NCI-H2081 (cell line): ENCODE results near the gene LTA4H.
"Not testable (repeated sequence)": the region's sequence is repeated elsewhere in the genome, so short reads cannot be mapped to it uniquely, and the experiment has no call there.

Source experiments
- DNase-seq, 2 experiments: peaks; one replicate each; lab custom pipeline; 2025; lab: John Stamatoyannopoulos, UW

The LTA4H gene

GRCh38 chr12:95990136-95990535 is 45.3 kb downstream of the LTA4H start:
- no peak for DNase-seq

- no peak for DNase-seq
Observed at GRCh38 chr12:95989504-95990123, 45.8 kb downstream of the LTA4H start.

GRCh38 chr12:95988506-95989275 is 46.7 kb downstream of the LTA4H start:
- no peak for DNase-seq

GRCh38 chr12:95986635-95987570 is 48.5 kb downstream of the LTA4H start:
- no peak for DNase-seq

GRCh38 chr12:95984682-95985081 is 50.7 kb downstream of the LTA4H start:
- DNase-seq: no peak

GRCh38 chr12:95982602-95983001 is 52.8 kb downstream of the LTA4H start:
- DNase-seq: no peak

- no peak for DNase-seq
Observed at GRCh38 chr12:95980437-95980836, 55.0 kb downstream of the LTA4H start.

- DNase-seq: no peak
Observed at GRCh38 chr12:95978774-95979173, 56.6 kb downstream of the LTA4H start.

GRCh38 chr12:95978351-95978750 is 57.0 kb downstream of the LTA4H start:
- no peak for DNase-seq

- DNase-seq: no peak
Observed at GRCh38 chr12:95977764-95978305, 57.6 kb downstream of the LTA4H start.

- DNase-seq: no peak
Observed at GRCh38 chr12:95976416-95976832, 59.0 kb downstream of the LTA4H start.

GRCh38 chr12:95975491-95975890 is 59.9 kb downstream of the LTA4H start:
- DNase-seq: no peak

GRCh38 chr12:95974358-95974757 is 61.0 kb downstream of the LTA4H start:
- no peak for DNase-seq

GRCh38 chr12:95972832-95973456 is 62.4 kb downstream of the LTA4H start:
- DNase-seq: no peak

- no peak for DNase-seq
Observed at GRCh38 chr12:95970905-95971304, 64.5 kb downstream of the LTA4H start.

- DNase-seq: not testable (repeated sequence)
Observed at GRCh38 chr12:95969116-95969515, 66.3 kb downstream of the LTA4H start.

- no peak for DNase-seq
Observed at GRCh38 chr12:95967301-95967700, 68.1 kb downstream of the LTA4H start.

- peak in 1 of 2 experiments; percentile 8 for DNase-seq
Observed at GRCh38 chr12:95966287-95966870, 69.0 kb downstream of the LTA4H start.

GRCh38 chr12:95963096-95963495 is 72.3 kb downstream of the LTA4H start:
- DNase-seq: peak in 1 of 2 experiments; percentile 26

- DNase-seq: peak in 1 of 2 experiments; percentile 9
Observed at GRCh38 chr12:95962222-95962621, 73.2 kb downstream of the LTA4H start.

- no peak for DNase-seq
Observed at GRCh38 chr12:95960241-95960640, 75.1 kb downstream of the LTA4H start.
